ENCODE data around the gene ZSCAN10.

- TF ChIP-seq CTCF (IDR thresholded peaks at IDR 0.05): no peak
- TF ChIP-seq POLR2A (IDR thresholded peaks at IDR 0.05): no peak
- no peak for TF ChIP-seq EP300 (IDR thresholded peaks at IDR 0.05)
- TF ChIP-seq POLR2AphosphoS5 (IDR thresholded peaks at IDR 0.05): no peak
These were observed 20.2 kb upstream of the ZSCAN10 start for GRCh38 chr16:3119286-3119685.

Data from sigmoid colon (tissue), 4 donors.